A549 (cell line): ENCODE data around the gene SHBG. TPM values are rescaled to one million over a fixed set of nuclear protein-coding genes. Genes with fewer than 3 reads are reported as not detected.
A peak's percentile ranks its signal among the peaks of the same experiment; 100 is the strongest.
"Not testable (repeated sequence)": the region's sequence is repeated elsewhere in the genome, so short reads cannot be mapped to it uniquely, and the experiment has no call there.

Experiments used
- ATAC-seq, 2 experiments: fragments of 200-7000 bp in 1 of 2; fragments of >200 bp in 1 of 2; cut with Nextera tagmentation in 1 of 2; cut with Tn5 transposase in 1 of 2; 3 replicates each; pipeline versions ENCODE4 v1.8.0 to v1.9.1; 2018 to 2020; ENCODE audit warnings: mild to moderate bottlenecking in 1 of 2, moderate library complexity in 1 of 2
- CTCF ChIA-PET: fragments of 300-600 bp; sonication (Branson Sonifier 250); formaldehyde crosslinking; extraction: SDS; loops from one replicate; lab custom pipeline; 2021; ENCODE audit warnings: antibody characterized with exemption, inconsistent platforms; lab: Yijun Ruan, JAX
- POLR2A ChIA-PET: fragments of 350-600 bp; formaldehyde crosslinking; extraction: SDS; loops from one replicate; lab custom pipeline; 2021; ENCODE audit warnings: antibody characterized with exemption, inconsistent platforms; lab: Yijun Ruan, JAX
- DNase-seq, 2 experiments: peaks; one replicate each; pipeline versions ENCODE4 v3.0.0 to v3.0.0-alpha.2; 2011 to 2016; ENCODE audit warnings: low read depth in 1 of 2, low spot score in 1 of 2
- FAIRE-seq: peaks from 2 replicates; lab custom pipeline; 2011; peaks lifted over from hg19 to GRCh38; lab: Jason Lieb, UNC
- H3K27ac ChIP-seq, 2 experiments: fragments of >200 bp; sonication (Bioruptor Twin); formaldehyde crosslinking; 3 replicates each; pipeline ENCODE4 v1.5.1; 2016 to 2017
- H3K4me1 ChIP-seq: fragments of >200 bp; sonication (Bioruptor Twin); formaldehyde crosslinking; 3 replicates; pipeline ENCODE4 v1.6.1; 2016
- H3K4me2 ChIP-seq: fragments of >200 bp; sonication (Bioruptor Twin); formaldehyde crosslinking; 3 replicates; pipeline ENCODE4 v1.6.1; 2016
- H3K4me3 ChIP-seq: fragments of >200 bp; sonication (Bioruptor Twin); formaldehyde crosslinking; 3 replicates; pipeline ENCODE4 v1.5.1; 2016
- H3K9me3 ChIP-seq: fragments of >200 bp; sonication (Bioruptor Twin); formaldehyde crosslinking; 3 replicates; pipeline ENCODE4 v1.6.1; 2016
- BHLHE40 ChIP-seq: IDR thresholded peaks from 2 replicates; pipeline ENCODE4 v1.6.1; 2012; ENCODE audit warnings: low read depth, low read length, inconsistent platforms
- CBX2 ChIP-seq: fragments of 200-600 bp; sonication (generic); IDR thresholded peaks from 2 replicates; pipeline ENCODE4 v1.6.1; 2016; ENCODE audit warnings: low read depth, mild to moderate bottlenecking, borderline replicate concordance
- GATA3 ChIP-seq: IDR thresholded peaks from 2 replicates; pipeline ENCODE4 v1.6.1; 2012; ENCODE audit warnings: borderline replicate concordance
- JUN ChIP-seq, 2 experiments: fragments of >200 bp; sonication (Bioruptor Twin); formaldehyde crosslinking; IDR thresholded peaks; 2 replicates in 1 of 2; 3 replicates in 1 of 2; pipeline ENCODE4 v1.6.1; 2016 to 2017
- KDM1A ChIP-seq: fragments of 200-600 bp; sonication (generic); IDR thresholded peaks from 2 replicates; pipeline ENCODE4 v1.6.1; 2016; ENCODE audit warnings: low read depth, mild to moderate bottlenecking
- NFE2L2 ChIP-seq: fragments of 150-350 bp; conservative IDR thresholded peaks from 2 replicates; pipeline ENCODE4 v1.6.1; 2014; ENCODE audit warnings: low read length
- NPAS2 ChIP-seq: fragments of 250-450 bp; sonication (Bioruptor Pico); IDR thresholded peaks from 2 replicates; pipeline ENCODE4 v1.8.0; 2022; ENCODE audit warnings: mild to moderate bottlenecking, moderate library complexity, borderline replicate concordance
- NR3C1 ChIP-seq: fragments of >200 bp; sonication (Bioruptor Twin); formaldehyde crosslinking; IDR thresholded peaks from 3 replicates; pipeline ENCODE4 v1.6.1; 2017
- PBX3 ChIP-seq: IDR thresholded peaks from 2 replicates; pipeline ENCODE4 v1.6.1; 2012
- PHF8 ChIP-seq: fragments of 200-600 bp; sonication (generic); IDR thresholded peaks from 2 replicates; pipeline ENCODE4 v1.6.1; 2016; ENCODE audit warnings: low read depth, mild to moderate bottlenecking, antibody characterized with exemption, moderate library complexity, borderline replicate concordance
- RARB ChIP-seq: fragments of 250-450 bp; sonication (Bioruptor Pico); IDR thresholded peaks from 2 replicates; pipeline ENCODE4 v1.8.0; 2021; ENCODE audit warnings: mild to moderate bottlenecking, moderate library complexity
- RCOR1 ChIP-seq: fragments of 150-350 bp; IDR thresholded peaks from 2 replicates; pipeline ENCODE4 v1.6.1; 2014; ENCODE audit warnings: antibody characterized with exemption, low read length, low read depth
- REST ChIP-seq: fragments of 200-600 bp; sonication (generic); IDR thresholded peaks from 2 replicates; pipeline ENCODE4 v1.6.1; 2016; ENCODE audit warnings: antibody characterized with exemption, mild to moderate bottlenecking, moderate library complexity
- SMC3 ChIP-seq: fragments of >200 bp; sonication (Bioruptor Twin); formaldehyde crosslinking; IDR thresholded peaks from 3 replicates; pipeline ENCODE4 v1.6.1; 2018; ENCODE audit warnings: inconsistent platforms
- SREBF2 ChIP-seq: fragments of 450-650 bp; IDR thresholded peaks from 2 replicates; pipeline ENCODE4 v1.6.1; 2014; ENCODE audit warnings: mild to moderate bottlenecking, moderate library complexity
- ZNF302 ChIP-seq: fragments of 250-450 bp; sonication (Bioruptor Pico); IDR thresholded peaks from 2 replicates; pipeline ENCODE4 v1.9.0; 2021; ENCODE audit warnings: inconsistent platforms, mild to moderate bottlenecking, moderate library complexity
- WGBS: methylation state at CpG from one replicate; pipeline ENCODE4 v1.1.6; 2017; ENCODE audit errors: missing lambda C conversion rate; 5-methylcytosine and 5-hydroxymethylcytosine counted together
- polyA plus RNA-seq, 4 experiments: library from polyadenylated mRNA; depleted of rRNA in 3 of 4; stranded (reverse); fragments of >200 nt; fragmentation: RNase III in 1 of 4; extraction: RNeasy Plus Mini Kit Qiagen cat#74134 plus additional on column Dnase treatment in 1 of 4; gene quantifications; 2 replicates in 3 of 4; 3 replicates in 1 of 4; pipeline ENCODE4 v1.2.3, GENCODE V29; 2011 to 2017
- TF ChIP-seq, protein P1 (sequence below): IDR thresholded peaks from 2 replicates; pipeline ENCODE4 v1.6.1; 2012; ENCODE audit warnings: low read depth, borderline replicate concordance

SHBG gene
- polyA plus RNA-seq, 2 of the 4 experiments (the other 2 are of a cell fraction) = 0.31 to 0.63 TPM

DNA sequence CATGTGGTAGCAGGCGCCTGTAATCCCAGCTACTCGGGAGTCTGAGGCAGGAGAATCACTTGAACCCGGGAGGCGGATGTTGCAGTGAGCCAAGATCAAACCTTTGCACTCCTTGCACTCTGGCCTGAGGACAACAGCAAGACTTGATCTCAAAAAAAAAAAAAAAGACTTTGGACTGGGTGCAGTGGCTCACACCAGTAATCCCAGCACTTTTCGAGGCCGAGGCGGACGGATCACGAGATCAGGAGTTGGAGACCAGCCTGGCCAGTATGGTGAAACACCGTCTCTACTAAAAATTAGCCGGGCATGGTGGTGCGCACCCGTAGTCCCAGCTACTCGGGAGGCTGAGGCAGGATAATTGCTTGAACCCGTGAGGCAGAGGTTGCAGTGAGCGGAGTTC lies 4.2 kb upstream of the SHBG start:
- CTCF ChIA-PET = interaction anchor here (0.7 to 14.2 kb wide), 5 partner anchors 8 to 102 kb away, joined by 3 to 130 read pairs (median 19); partner anchors contain the start of genes FXR2, SHBG, TP53 and WRAP53
- DNase-seq, FAIRE-seq, H3K4me3 ChIP-seq, POLR2A ChIA-PET, H3K27ac ChIP-seq, ATAC-seq, H3K9me3 ChIP-seq, H3K4me2 ChIP-seq: not testable (repeated sequence)
- peaks cover 10% of the 10 kb centered on the region; the same call in 2 of the 3 replicates for H3K4me1 ChIP-seq
- WGBS = 95% methylated on average over 16 of the region's 16 CpGs

DNA sequence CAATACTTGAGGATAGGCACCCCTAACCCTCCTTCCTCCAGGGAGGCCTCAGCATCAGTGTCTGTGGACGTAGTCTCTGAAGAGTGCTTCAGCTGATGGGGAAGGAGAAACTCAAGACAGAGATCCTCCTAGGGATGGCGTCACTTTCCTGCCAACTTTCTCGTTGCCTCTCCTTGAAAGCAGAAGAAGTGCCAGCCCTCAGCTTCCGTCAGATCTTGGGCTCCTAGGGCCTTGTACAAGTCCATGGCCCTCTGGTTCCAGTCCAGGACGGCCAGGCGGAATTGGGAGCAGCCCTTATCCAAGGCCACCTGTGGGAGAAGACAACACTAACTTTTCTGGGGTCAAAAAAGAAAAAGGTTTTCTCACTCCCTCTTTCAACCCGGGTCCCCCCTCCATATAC lies 3.6 kb upstream of the SHBG start:
- no peak for ATAC-seq
- H3K27ac ChIP-seq = no peak overlapping the region
- peaks cover 10% of the 10 kb centered on the region; the same call in 2 of the 3 replicates for H3K4me1 ChIP-seq
- FAIRE-seq = no peak
- POLR2A ChIA-PET = interaction anchor here (1.0 to 2.7 kb wide), 3 partner anchors 12 to 60 kb away, joined by 3 to 81 read pairs (median 34); partner anchors contain the start of genes FXR2, MPDU1, TP53 and WRAP53
- no peak for DNase-seq
- H3K9me3 ChIP-seq = no peaks in the 10 kb centered on the region
- H3K4me3 ChIP-seq = no peak overlapping the region
- 89% methylated on average over 7 of the region's 7 CpGs for WGBS
- CTCF ChIA-PET = interaction anchor here (1.3 to 14.2 kb wide), 8 partner anchors 7 to 90 kb away, joined by 4 to 130 read pairs (median 12); partner anchors contain the start of genes FXR2, MPDU1, SHBG and TP53
- H3K4me2 ChIP-seq = peak overlapping the region; percentile 95
- TF ChIP-seq GATA3 = no peak
- no peak for TF ChIP-seq ZNF302 (CRISPR knock-in tag)
- TF ChIP-seq PBX3 = no peak
- no peak for TF ChIP-seq BHLHE40
- TF ChIP-seq PHF8 = no peak
- TF ChIP-seq SREBF2 = no peak
- TF ChIP-seq RARB (CRISPR knock-in tag) = no peak
- no peak for TF ChIP-seq NPAS2 (CRISPR knock-in tag)
- no peak for TF ChIP-seq KDM1A
- no peak for TF ChIP-seq REST
- TF ChIP-seq NR3C1 = no peak
- TF ChIP-seq CBX2 = no peak

DNA sequence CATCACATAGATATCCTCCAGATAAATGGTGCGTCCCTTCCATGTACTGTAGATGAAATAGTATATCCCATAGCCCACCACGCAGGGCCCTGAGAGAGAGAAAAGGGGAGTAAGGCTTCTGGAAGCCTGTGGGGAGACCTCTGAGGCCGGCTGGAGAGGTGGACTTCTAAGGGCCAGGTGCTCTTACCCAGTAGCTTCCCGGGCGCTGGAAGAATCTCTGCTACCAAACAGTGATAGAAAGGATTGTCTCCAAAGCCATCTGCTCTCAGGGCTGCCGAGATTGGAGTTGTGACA lies 3.0 kb upstream of the SHBG start:
- H3K27ac ChIP-seq = peak overlapping the region; percentile 93 to 94
- CTCF ChIA-PET = interaction anchor here (1.0 to 14.2 kb wide), 12 partner anchors 7 to 223 kb away, joined by 3 to 130 read pairs (median 6); partner anchors contain the start of genes ATP1B2, FXR2, MPDU1 and SHBG
- ATAC-seq = peak; percentile 17 to 27; a peak in 5 of 6 replicates

More for the DNA sequence above, 3.0 kb upstream of the SHBG start:
- WGBS = 57% methylated on average over 6 of the region's 6 CpGs
- no peak for FAIRE-seq
- H3K9me3 ChIP-seq = no peaks in the 10 kb centered on the region
- peaks cover 10% of the 10 kb centered on the region; the same call in 2 of the 3 replicates for H3K4me1 ChIP-seq
- DNase-seq = no peak
- POLR2A ChIA-PET = interaction anchor here (1.0 to 2.7 kb wide), 3 partner anchors 12 to 60 kb away, joined by 3 to 81 read pairs (median 34); partner anchors contain the start of genes FXR2, MPDU1, TP53 and WRAP53
- peak overlapping the region; percentile 85 for H3K4me3 ChIP-seq
- TF ChIP-seq JUN (IDR thresholded peaks at IDR 0.05) (no peak), SMC3 (no peak), NFE2L2 (no peak), RCOR1 (no peak)
- TF ChIP-seq, protein P1, sequence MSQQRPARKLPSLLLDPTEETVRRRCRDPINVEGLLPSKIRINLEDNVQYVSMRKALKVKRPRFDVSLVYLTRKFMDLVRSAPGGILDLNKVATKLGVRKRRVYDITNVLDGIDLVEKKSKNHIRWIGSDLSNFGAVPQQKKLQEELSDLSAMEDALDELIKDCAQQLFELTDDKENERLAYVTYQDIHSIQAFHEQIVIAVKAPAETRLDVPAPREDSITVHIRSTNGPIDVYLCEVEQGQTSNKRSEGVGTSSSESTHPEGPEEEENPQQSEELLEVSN = no peak
- peak overlapping the region; percentile 95 for H3K4me2 ChIP-seq
